ENCODE measurements around the gene TCF4.
A peak's percentile ranks its signal among the peaks of the same experiment; 100 is the strongest.

Gene TCF4

DNA sequence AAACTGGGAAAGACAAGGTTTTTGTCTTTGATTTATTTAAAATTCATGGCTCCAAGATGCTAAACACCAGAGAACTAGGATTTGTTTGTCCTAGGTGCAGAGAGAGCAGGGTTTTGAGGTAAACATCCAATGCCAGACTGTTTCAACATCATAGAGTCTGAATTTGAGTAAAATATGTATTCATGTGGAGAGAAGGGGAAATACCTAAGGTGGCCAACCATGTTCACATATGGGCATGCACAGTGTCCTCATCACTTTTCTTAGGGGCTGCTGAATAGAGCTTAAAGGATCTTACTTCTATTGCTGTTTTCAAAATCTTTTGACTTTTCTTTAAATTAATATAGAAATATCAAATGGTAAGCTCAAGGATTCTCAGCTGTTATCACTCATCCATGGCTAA, 341.7 kb downstream of the TCF4 start:
- DNase-seq: no peak

DNA sequence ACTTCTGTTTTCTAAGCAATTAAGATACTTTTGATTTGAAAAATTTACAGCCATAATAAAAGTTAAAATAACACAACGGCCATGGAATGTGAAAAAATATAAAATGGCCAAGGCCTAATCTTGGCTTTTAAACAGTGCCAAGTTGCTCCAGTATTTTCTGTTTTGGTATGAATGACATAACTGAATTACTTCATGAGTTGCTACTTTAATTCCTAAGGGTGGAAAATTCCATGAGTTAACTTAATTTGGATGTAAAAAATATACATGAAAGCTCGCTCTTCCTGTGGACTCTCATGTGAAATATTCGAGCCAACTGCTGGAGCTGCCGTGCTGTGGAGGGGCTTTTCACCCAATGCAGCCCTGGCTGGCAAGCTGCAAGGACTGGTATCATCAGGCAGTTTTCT, 342.8 kb downstream of the TCF4 start:
- DNase-seq: no peak

DNA sequence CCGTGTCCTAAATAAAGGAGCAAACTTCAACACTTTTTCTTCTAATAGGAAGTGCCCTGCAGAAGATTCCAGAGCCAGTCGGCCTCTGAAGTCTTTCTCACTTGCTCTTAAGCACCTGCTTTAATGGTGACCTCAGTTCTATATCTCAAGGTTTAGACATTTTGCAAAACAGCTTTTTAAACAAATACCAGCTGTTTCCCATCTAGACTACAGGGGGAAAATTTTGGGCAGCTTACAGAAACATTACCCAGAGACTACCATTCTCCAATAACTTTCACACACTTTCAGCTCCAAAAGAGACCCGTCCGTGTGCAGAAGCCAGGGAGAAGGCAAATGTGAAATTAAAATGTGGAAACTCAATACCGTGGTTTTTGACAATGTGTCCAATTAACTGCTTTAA, 343.4 kb downstream of the TCF4 start:
- no peak for DNase-seq

DNA sequence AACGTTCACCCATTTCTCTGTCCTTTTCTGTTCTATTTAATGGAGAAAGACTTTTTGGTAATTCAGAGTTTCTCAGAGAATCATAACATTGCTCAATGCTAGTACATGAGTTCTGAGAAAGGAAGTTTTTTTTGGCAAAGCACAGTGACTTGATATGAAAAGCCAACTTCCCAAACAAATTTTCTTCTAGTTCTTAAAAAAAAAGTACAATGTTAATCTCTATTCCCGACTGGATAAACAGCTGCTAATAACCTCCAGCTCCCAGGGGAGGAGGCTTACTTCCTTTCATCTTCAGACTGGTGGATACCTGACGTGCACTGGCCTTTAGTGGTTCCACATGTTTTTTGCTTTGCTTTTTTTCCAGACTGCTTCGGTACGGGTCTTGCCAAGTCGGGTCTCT, 344.1 kb downstream of the TCF4 start:
- DNase-seq: no peak

DNA sequence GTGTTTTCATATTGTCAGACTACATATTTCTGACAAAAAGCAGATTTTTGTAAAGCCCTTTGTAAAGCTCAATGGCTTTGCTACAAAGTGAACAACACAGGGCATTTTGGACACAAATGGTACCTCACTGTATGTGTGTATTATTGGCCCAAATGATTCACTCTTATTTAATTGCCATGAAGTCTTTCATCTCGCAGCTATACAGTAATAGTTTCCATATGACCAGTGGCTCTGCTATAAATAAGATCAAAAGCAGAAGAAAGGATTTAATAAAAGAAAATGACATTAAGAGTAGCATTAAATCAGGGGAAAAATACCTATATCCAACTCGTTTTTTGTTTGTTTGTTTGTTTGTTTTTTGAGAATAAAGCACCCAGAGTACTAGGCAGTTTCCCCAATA, 344.7 kb downstream of the TCF4 start:
- DNase-seq: no peak

DNA sequence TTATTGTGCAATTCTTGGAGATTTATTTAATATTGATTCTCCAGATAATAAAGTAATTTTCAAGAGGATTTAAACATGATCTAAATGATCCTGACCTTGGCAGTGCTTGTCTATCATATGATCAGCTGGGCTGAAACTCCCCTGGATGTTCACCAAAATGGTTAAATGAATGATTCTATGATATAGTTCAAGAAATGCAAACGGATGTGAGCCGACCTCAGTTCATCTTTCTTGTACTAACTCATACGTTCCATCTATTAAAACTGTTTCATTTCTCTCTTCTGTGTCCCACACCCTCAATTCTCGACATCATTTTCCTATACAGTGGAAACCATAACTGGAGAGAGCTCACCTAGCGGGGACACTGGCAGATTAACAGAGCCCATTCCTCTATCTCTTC, 347.0 kb downstream of the TCF4 start:
- no peak for DNase-seq

DNA sequence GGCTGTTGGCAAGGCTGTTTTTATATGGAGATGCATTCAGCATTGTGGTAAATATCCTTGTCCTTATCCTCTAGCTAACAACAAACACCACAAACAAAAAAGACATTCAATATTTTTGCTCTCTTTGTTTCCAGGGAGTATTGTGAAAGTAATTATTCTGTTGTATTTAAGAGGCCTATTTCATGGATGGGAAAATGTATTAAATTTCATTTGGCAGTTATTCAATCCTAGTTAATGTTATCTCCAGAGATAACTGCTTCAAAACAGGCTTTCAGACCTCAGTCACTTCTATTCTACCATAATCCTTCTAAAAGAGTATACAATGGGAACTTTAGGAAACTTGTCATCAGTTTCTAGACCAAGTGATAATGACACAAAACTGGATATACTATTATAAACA, 348.3 kb downstream of the TCF4 start:
- peak; percentile 50 for DNase-seq

DNA sequence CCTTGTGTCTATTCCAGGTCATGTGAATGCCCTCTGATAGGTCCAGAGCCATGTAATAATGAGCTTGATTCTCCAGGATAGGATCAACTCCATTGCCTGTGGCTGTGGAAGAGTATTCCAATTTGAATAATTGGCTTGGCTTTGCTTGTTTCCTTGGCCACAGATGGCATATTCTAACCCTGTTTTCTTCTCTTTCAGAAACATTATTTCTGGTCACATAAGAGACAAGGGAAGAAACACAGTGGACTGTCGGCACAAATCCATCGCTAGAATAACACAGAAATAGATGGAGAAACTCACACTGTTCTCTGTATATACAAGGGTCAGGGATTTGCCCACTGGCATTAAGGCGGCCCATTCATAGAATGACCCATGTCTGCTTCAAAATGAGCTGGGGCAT, 350.3 kb downstream of the TCF4 start:
- no peak for DNase-seq

DNA sequence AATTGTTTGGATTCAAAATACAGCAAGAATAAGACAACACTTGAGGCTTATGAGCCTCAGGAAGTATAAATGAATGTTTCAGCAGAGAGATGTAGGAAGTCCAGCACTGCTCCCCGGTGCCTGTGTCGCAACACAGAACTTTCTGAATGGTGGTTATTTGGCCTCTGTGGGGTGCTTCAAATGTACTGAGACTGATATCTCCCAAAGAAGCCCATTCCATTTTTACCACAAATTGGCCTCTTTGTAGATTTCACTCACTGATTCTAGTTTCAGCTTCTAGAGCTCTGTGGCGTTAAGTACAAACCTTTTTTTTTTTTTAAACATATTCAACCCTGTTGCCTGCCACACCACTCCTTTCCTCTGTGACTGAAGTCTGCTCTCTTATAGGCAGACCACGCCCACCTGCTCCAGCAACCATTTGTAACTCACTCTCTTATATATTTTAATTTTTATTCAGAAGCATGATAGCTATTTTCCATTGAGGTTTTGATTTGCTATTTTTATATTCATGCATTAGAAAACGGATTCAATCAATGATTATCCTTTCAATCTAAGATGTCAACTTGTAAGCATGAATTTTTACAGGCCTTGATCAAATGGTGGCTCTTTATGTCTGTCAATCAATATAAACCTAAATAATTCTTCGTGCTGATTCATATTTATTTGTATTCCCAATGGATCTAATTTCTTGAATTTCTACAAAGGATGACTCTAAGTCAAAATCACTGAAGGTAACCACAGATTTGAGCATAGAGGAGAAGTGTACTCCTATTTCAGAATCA, 351.7 kb downstream of the TCF4 start:
- no peak for DNase-seq

DNA sequence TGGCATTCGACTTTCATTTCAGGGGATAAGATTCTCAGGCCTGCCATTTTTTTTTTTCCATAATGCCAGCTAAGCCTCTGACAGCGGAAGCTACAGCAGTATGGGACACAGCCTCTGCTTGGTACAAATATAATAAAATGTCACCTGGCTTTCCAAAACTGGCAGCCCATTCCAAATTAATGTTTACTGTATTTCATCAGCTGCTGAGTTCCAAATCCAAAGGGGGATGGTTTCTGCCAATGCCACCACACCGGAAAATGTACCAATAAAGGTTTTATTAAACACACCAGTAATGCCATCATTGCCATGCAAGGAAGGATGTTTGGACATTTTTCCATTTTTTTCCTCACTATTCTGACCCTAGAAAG, 352.9 kb downstream of the TCF4 start:
- no peak for DNase-seq

DNA sequence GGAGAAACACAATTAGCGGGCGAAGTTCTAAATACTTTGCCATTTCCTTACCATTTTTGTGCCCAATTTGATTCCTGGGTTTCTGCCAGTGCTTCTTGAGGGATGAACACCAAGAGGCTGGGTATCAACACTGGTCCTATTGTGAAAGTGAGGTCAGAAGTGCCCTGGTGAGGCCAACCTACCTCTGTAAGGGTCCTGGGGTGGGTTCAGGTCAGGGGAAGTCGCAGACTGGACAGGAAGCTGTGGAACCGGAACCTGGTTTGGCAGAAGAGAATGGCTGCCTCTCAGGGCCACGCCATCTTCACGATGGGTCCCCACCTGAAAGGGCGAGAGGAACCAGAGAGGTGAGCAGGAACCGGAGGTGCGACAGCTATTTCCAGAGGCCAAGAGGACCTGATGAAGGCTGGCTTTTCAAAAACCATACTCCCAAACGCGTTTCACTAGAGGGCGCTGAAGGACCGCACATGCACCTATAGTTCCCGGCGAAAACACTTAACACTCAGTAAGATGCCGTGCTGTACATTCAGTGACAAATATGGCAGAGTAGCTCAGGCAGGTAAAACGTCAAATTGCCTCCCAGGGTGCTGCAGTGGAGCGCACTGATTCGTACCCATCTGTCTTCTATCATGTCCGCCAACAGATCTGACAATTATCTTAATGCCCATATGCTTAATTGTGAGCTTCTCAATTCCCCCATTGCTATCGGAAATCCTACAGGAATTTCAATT, 353.5 kb downstream of the TCF4 start:
- DNase-seq: peak; percentile 82

DNA sequence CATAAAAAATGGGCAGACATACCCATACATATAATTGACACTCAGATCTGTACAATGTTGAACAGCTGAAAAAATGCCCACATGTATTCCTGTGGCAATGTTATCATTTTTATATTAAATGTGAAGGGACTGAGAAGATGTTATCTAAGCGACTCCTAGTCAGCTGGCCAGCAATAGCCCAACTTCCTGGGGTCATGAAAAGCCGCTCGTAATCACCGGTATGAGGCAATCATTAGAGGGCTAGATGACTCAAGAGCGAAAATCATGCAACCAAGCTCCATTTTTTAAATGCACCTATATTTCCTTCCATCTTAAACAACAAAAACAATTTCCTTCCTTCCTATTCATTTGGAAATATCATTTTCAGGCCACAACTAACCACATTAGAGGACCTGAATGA, 354.1 kb downstream of the TCF4 start:
- no peak for DNase-seq

DNA sequence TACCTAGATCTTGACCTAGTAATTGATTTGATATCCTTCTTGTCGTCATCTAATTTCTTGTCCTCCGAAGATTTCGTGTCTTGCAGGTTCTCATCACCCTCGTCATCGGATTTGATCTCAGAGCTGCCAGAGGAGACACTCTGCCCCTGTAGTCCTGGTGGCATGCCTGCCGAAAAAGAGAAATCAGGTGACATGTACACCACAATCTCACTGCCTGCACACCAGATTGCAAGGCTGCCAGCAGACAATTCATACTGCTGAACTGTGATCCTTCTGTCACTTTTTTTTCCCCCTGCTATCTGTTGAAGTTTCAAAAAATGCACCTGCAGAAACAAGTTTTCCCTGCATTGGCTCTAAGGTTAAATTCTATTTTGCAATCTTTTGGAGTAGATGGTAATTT, 355.5 kb downstream of the TCF4 start:
- no peak for DNase-seq

DNA sequence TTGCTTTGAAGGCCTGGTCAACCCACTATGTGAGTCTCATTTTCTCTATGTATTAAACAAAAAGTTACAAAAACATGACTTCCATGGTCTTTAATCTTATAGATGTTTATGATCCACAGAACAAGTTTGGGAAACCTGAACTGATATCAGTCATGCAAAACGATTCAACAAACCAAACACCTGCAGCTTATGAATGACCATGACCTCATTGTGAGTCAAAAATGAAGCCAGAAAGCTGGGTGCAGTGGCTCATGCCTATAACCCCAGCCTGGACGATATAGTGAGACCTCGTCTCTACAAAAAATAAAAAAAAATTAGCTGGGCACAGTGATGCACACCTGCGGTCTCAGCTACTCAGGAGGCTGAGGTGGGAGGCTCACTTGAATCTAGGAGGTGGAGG, 358.3 kb downstream of the TCF4 start:
- DNase-seq: no peak

DNA sequence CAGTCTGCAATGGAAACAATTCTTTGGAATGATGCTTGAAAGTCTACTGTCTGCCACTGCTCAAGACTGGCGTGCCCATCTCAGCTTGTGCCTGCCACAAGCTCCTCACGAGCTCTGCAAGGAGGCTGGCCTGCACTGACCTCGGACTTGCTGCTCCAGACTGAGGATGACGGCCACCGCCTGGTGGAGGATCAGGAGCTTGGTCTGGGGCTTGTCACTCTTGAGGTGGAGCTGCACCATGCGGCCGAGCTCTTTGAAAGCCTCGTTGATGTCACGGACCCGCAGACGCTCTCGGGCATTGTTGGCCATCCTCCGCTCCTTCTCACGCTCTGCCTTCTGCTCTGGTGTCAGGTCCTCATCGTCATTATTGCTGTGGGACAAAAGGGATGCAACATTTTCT, 359.3 kb downstream of the TCF4 start:
- no peak for DNase-seq

DNA sequence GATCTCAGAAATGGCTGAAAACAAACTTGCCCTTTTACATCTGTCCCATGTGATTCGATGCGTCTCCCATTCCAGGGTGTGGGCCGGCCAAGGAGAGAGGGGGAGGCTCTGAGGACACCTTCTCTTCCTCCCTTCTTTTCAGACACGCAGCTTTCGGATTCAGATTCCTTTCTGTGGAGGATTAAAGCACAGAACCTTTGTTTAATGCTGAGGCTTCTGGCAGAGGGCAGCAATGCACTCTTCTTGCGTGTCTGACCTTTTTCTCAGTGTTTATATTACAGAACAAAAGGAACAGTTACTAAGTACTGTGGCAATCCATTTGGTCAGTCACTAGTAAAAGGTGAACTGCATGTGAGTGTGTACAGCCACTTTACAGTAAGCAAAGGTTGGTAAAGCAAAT, 359.8 kb downstream of the TCF4 start:
- no peak for DNase-seq

DNA sequence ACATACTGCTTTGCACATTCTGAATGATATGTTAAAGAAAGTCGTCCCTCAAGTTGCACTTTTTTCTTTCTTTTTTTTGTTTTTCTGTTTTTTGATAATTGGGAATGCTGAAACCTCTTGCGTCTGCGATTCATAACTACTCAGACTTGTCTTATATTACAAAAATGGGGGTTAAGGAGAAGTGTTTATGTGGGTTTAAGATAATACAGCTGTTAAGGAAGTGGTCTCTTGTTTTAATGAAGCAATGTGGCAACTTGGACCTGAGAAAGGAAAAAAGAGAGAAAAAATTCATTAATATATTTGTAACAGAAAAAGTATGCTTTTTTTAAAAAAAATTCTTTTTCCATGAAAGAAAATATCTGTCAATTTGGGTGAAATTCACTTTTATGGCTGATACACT, 360.2 kb downstream of the TCF4 start:
- no peak for DNase-seq

DNA sequence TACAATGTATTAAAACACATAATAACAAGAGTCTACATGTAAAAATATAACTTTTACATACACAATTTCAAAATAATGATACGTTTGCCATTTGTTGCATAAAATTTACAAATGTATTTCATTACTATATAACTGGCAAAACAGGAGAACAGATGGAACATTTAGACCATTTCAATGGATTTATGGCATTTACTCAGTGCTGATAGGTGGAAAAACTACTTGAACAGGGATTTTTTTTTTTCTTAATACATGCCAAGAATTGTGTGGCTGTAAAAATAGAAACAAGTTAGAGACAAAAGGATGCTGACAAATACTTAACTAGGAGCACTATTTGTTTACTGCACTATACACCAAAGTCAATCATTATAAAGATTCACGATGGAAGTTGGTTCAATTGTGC, 361.9 kb downstream of the TCF4 start:
- DNase-seq: no peak

DNA sequence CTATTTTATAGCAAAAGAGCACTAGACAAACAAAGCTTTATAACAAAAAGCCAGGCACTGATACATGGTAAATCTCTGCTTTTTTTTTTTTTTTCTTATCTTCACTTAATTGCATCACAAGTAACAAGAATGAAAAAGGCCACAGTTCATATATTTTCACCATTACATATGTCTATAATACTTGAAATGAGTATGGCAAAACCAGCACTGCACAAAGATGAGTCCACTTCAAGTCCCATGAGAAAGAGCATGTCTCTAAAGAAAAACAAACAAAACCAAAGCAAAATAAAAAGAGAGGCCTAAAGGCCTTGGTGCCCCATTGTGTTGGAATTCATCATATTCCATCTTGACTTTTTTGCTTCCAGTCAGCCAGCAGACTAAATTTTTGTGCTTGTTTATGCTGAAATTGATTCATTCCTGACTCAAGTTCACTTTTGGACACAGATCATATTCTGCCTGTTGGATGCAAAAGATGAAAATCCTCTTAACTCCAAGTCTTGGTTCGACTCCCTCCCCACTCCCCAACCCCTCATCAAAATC, 363.8 kb downstream of the TCF4 start:
- DNase-seq: no peak

DNA sequence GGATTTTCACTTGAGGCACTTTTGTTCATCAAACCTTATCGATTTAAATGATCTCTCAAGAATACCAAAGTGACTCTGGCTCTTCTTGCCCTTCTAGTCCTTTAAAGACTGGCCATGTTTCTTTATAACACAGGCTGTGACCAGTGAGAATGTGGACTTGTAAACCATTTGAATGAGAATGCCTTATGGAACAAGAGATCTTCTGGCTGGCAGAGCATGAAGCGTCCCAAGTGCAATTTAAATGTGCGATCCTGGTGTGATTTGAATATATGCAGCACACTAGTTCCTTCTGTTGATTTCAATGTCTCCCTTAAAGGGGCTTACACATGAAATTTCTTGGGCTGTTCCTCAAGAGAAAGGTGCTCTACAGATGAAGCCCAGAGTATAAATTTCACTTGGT, 366.4 kb downstream of the TCF4 start:
- no peak for DNase-seq

DNA sequence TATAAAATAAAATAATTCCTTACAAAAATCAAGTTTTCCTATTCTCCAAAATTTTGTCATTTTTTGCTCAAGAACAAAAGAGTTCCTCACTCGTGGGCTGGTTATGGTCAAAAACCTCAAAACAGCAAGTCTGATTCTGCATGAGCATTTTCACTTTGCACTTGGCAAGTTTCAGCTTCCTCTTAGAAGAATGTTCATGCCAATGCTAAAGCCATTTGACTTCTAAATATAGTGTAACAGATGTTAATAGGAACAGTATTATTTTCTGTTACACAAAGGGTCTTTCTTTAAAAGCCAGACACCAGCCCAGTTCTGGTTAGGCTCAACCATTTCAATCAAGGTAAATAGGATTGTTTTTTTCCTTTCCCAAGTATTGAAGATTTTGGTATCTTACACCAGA, 367.5 kb downstream of the TCF4 start:
- no peak for DNase-seq

DNA sequence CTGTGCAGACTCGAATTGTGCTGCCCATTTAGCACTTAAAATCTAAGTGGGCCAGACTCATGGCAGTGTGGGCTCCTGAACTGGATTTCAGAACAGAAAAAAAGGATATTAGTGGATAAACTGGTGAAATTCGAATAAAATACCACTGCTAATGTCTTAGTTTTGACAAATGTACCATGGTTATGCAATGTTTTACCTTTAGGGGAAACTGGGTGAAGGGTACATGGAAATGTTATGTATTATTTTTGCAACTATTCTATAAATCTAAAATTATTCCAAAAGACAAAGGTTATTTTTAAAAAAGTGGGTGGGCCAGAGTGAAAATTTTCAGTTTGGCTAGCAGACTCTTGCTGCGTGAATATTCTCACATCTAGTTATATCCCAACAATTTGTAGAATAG, 368.2 kb downstream of the TCF4 start:
- no peak for DNase-seq

DNA sequence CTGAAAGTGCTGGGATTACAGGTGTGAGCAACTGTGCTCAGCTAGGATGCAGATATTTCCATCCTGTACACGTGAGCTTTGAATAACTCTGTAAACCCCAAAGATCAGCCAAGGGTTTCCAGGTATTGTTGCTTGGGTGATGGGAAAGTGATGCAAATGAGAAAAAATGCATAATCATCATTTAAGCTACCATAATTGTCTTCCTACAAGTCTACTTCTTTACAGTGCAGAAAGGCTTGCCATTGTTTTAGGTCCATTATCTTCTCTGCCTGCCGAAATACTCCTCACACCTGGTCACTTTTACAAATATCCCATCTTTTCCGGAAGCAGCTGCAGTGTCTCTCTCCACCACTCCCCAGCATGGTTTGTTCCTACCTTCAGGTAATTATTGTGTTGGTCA, 368.9 kb downstream of the TCF4 start:
- DNase-seq: no peak

DNA sequence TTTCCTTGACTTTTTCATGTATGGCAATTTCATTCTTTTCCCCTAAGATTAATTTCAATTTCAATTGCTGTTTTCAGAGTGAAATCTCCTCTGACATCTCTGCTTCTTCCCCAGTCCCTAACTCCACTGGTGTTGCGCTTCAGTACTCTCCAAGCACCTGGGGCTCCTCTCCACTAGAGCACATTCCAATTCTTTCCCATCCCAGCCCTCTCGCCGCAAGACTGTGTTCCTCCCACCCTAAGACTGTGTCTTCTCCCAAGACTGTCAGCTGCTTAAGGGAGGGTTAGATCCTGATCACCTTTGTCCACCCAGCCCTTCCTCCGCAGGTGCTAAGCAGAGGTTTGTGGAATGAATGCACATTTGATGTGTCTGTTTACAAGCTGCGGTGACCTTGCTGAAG, 373.0 kb downstream of the TCF4 start:
- no peak for DNase-seq

DNA sequence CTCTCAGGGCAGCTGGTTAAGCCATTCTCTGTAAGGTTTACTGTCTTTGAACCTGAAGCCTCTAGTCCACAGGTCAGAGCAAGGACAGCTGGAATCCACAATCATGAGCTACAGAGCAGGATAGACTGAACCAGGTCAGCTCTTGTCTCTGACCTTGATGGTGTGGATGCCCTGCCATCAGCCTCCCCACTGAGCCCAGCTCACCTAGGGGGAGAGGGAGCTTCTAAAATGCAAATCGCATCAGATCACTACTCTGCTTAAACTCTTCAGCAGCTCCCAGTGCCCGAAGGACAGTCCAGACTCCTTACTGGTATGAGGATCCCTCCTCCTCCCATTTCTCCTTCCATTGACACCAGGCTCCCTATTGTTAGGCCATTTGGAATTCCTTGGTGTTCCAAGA, 373.5 kb downstream of the TCF4 start:
- DNase-seq: no peak
